Activated T-cell treated with anti-CD3 and anti-CD28 coated beads, Interleukin-2, amount 50 U/mL, for 24 hours (primary cell): ENCODE measurements around the gene WDR20.
A peak's percentile ranks its signal among the peaks of the same experiment; 100 is the strongest.
"Not testable (repeated sequence)": the region's sequence is repeated elsewhere in the genome, so short reads cannot be mapped to it uniquely, and the experiment has no call there.

Source experiments
- DNase-seq: peaks from one replicate; pipeline ENCODE4 v3.0.0-alpha.2; 2020
- H3K27ac Mint-ChIP-seq: 2 replicates; pipeline ENCODE4 v1.8.0; 2020; ENCODE audit warnings: mild to moderate bottlenecking, mixed read lengths
- H3K27me3 Mint-ChIP-seq: 2 replicates; pipeline ENCODE4 v1.8.0; 2020; ENCODE audit warnings: mixed read lengths
- H3K36me3 Mint-ChIP-seq: 2 replicates; pipeline ENCODE4 v1.8.0; 2020; ENCODE audit warnings: low read depth, mixed read lengths
- H3K4me1 Mint-ChIP-seq: 2 replicates; pipeline ENCODE4 v1.8.0; 2020; ENCODE audit warnings: low read depth, mixed read lengths
- H3K4me3 Mint-ChIP-seq: 2 replicates; pipeline ENCODE4 v1.8.0; 2020; ENCODE audit warnings: mild to moderate bottlenecking, moderate library complexity, mixed read lengths
- H3K9me3 Mint-ChIP-seq: 2 replicates; pipeline ENCODE4 v1.8.0; 2020; ENCODE audit warnings: mixed read lengths

WDR20 gene

GRCh38 chr14:102171173-102172020, 31.7 kb downstream of the WDR20 start:
- DNase-seq: no peak
- peaks cover 39% of the 10 kb centered on the region for H3K36me3 Mint-ChIP-seq
- no peaks in the 10 kb centered on the region for H3K9me3 Mint-ChIP-seq
- peaks cover 59% of the 10 kb centered on the region for H3K4me1 Mint-ChIP-seq
- H3K27me3 Mint-ChIP-seq: no peaks in the 10 kb centered on the region
- H3K27ac Mint-ChIP-seq: no peak overlapping the region
- H3K4me3 Mint-ChIP-seq: no peak overlapping the region

GRCh38 chr14:102172021-102172272, 32.2 kb downstream of the WDR20 start:
- peaks cover 39% of the 10 kb centered on the region for H3K36me3 Mint-ChIP-seq

GRCh38 chr14:102172721-102173120, 33.0 kb downstream of the WDR20 start:
- H3K4me3 Mint-ChIP-seq: not testable (repeated sequence)
- H3K4me1 Mint-ChIP-seq: peaks cover 58% of the 10 kb centered on the region

More at GRCh38 chr14:102172021-102172272, 32.2 kb downstream of the WDR20 start:
- not testable (repeated sequence) for H3K27ac Mint-ChIP-seq, DNase-seq, H3K27me3 Mint-ChIP-seq, H3K9me3 Mint-ChIP-seq, H3K4me3 Mint-ChIP-seq
- peaks cover 57% of the 10 kb centered on the region for H3K4me1 Mint-ChIP-seq

GRCh38 chr14:102177161-102177560, 37.5 kb downstream of the WDR20 start:
- no peak overlapping the region for H3K4me3 Mint-ChIP-seq
- DNase-seq: no peak
- H3K27me3 Mint-ChIP-seq: no peaks in the 10 kb centered on the region
- H3K4me1 Mint-ChIP-seq: peaks cover 70% of the 10 kb centered on the region
- H3K9me3 Mint-ChIP-seq: no peaks in the 10 kb centered on the region
- H3K27ac Mint-ChIP-seq: no peak overlapping the region
- peaks cover 32% of the 10 kb centered on the region for H3K36me3 Mint-ChIP-seq

More at GRCh38 chr14:102172721-102173120, 33.0 kb downstream of the WDR20 start:
- not testable (repeated sequence) for DNase-seq, H3K27ac Mint-ChIP-seq, H3K27me3 Mint-ChIP-seq, H3K9me3 Mint-ChIP-seq
- peaks cover 36% of the 10 kb centered on the region for H3K36me3 Mint-ChIP-seq

GRCh38 chr14:102178806-102179205, 39.1 kb downstream of the WDR20 start:
- Mint-ChIP-seq H3K9me3 (no peaks in the 10 kb centered on the region), H3K4me1 (peaks cover 84% of the 10 kb centered on the region), H3K4me3 (no peak overlapping the region), H3K27me3 (no peaks in the 10 kb centered on the region), H3K36me3 (peaks cover 31% of the 10 kb centered on the region), H3K27ac (peak overlapping the region; percentile 3)
- DNase-seq: no peak

- H3K36me3 Mint-ChIP-seq: peaks cover 25% of the 10 kb centered on the region
- peaks cover 88% of the 10 kb centered on the region for H3K4me1 Mint-ChIP-seq
- no peaks in the 10 kb centered on the region for H3K9me3 Mint-ChIP-seq
- H3K27me3 Mint-ChIP-seq: no peaks in the 10 kb centered on the region
- no peak overlapping the region for H3K4me3 Mint-ChIP-seq
- no peak for DNase-seq
- peak overlapping the region; percentile 75 for H3K27ac Mint-ChIP-seq
These were observed 40.7 kb downstream of the WDR20 start for GRCh38 chr14:102180248-102180998.

GRCh38 chr14:102181187-102181586, 41.5 kb downstream of the WDR20 start:
- peaks cover 89% of the 10 kb centered on the region for H3K4me1 Mint-ChIP-seq

GRCh38 chr14:102182190-102182589, 42.5 kb downstream of the WDR20 start:
- peaks cover 18% of the 10 kb centered on the region for H3K36me3 Mint-ChIP-seq
- no peaks in the 10 kb centered on the region for H3K9me3 Mint-ChIP-seq
- H3K27me3 Mint-ChIP-seq: no peaks in the 10 kb centered on the region
- DNase-seq: no peak
- no peak overlapping the region for H3K4me3 Mint-ChIP-seq
- H3K4me1 Mint-ChIP-seq: peaks cover 90% of the 10 kb centered on the region
- peak overlapping the region; percentile 41 for H3K27ac Mint-ChIP-seq

More at GRCh38 chr14:102181187-102181586, 41.5 kb downstream of the WDR20 start:
- Mint-ChIP-seq H3K36me3 (peaks cover 22% of the 10 kb centered on the region), H3K27me3 (no peaks in the 10 kb centered on the region), H3K27ac (peak overlapping the region; percentile 75), H3K4me3 (no peak overlapping the region), H3K9me3 (no peaks in the 10 kb centered on the region)
- no peak for DNase-seq

GRCh38 chr14:102182936-102183619, 43.4 kb downstream of the WDR20 start:
- H3K27ac Mint-ChIP-seq: peak overlapping the region; percentile 94
- DNase-seq: no peak

GRCh38 chr14:102183886-102184285, 44.2 kb downstream of the WDR20 start:
- Mint-ChIP-seq H3K27me3 (no peaks in the 10 kb centered on the region), H3K4me1 (peaks cover 80% of the 10 kb centered on the region), H3K4me3 (peak overlapping the region; percentile 51), H3K27ac (peak overlapping the region; percentile 94), H3K9me3 (no peaks in the 10 kb centered on the region), H3K36me3 (peaks cover 9% of the 10 kb centered on the region)
- no peak for DNase-seq

More at GRCh38 chr14:102182936-102183619, 43.4 kb downstream of the WDR20 start:
- H3K9me3 Mint-ChIP-seq: no peaks in the 10 kb centered on the region
- peaks cover 88% of the 10 kb centered on the region for H3K4me1 Mint-ChIP-seq
- no peaks in the 10 kb centered on the region for H3K27me3 Mint-ChIP-seq
- peaks cover 15% of the 10 kb centered on the region for H3K36me3 Mint-ChIP-seq
- H3K4me3 Mint-ChIP-seq: peak overlapping the region; percentile 5

GRCh38 chr14:102184316-102185035, 44.8 kb downstream of the WDR20 start:
- peak overlapping the region; percentile 51 for H3K4me3 Mint-ChIP-seq
- peak; percentile 53 for DNase-seq
- no peaks in the 10 kb centered on the region for H3K9me3 Mint-ChIP-seq
- peaks cover 80% of the 10 kb centered on the region for H3K4me1 Mint-ChIP-seq
- no peaks in the 10 kb centered on the region for H3K27me3 Mint-ChIP-seq
- H3K36me3 Mint-ChIP-seq: peaks cover 8% of the 10 kb centered on the region
- H3K27ac Mint-ChIP-seq: peak overlapping the region; percentile 94

- Mint-ChIP-seq H3K27me3 (no peaks in the 10 kb centered on the region), H3K4me1 (peaks cover 78% of the 10 kb centered on the region), H3K4me3 (no peak overlapping the region), H3K36me3 (peaks cover 6% of the 10 kb centered on the region), H3K9me3 (no peaks in the 10 kb centered on the region), H3K27ac (peak overlapping the region; percentile 94)
- no peak for DNase-seq
These were observed 45.7 kb downstream of the WDR20 start for GRCh38 chr14:102185360-102185759.

- H3K27me3 Mint-ChIP-seq: no peaks in the 10 kb centered on the region
- H3K9me3 Mint-ChIP-seq: no peaks in the 10 kb centered on the region
- peaks cover 4% of the 10 kb centered on the region for H3K36me3 Mint-ChIP-seq
- peaks cover 73% of the 10 kb centered on the region for H3K4me1 Mint-ChIP-seq
- H3K27ac Mint-ChIP-seq: peak overlapping the region; percentile 82
- H3K4me3 Mint-ChIP-seq: no peak overlapping the region
- DNase-seq: no peak
These were observed 47.3 kb downstream of the WDR20 start for GRCh38 chr14:102187044-102187443.

- no peak for DNase-seq
- peaks cover 4% of the 10 kb centered on the region for H3K36me3 Mint-ChIP-seq
- H3K4me1 Mint-ChIP-seq: peaks cover 69% of the 10 kb centered on the region
- H3K27ac Mint-ChIP-seq: peak overlapping the region; percentile 82
- H3K9me3 Mint-ChIP-seq: no peaks in the 10 kb centered on the region
- no peaks in the 10 kb centered on the region for H3K27me3 Mint-ChIP-seq
- H3K4me3 Mint-ChIP-seq: no peak overlapping the region
These were observed 47.9 kb downstream of the WDR20 start for GRCh38 chr14:102187568-102188001.
